HepG2 (cell line): Measurements from ENCODE around the gene GINM1. TPM values are rescaled to one million over a fixed set of nuclear protein-coding genes. Genes with fewer than 3 reads are reported as not detected.

Experiments used
- AHR ChIP-seq: IDR thresholded peaks from 2 replicates; pipeline ENCODE4 v1.6.1; 2018; ENCODE audit warnings: missing genetic modification reagents, missing compliant biosample characterization
- CENPX ChIP-seq: sonication (generic); formaldehyde crosslinking; IDR thresholded peaks from 2 replicates; pipeline ENCODE4 v1.9.0; 2021; ENCODE audit warnings: mild to moderate bottlenecking, missing genetic modification reagents, moderate library complexity
- DDIT3 ChIP-seq: sonication (generic); formaldehyde crosslinking; IDR thresholded peaks from 2 replicates; pipeline ENCODE4 v1.4.0; 2020; ENCODE audit warnings: mild to moderate bottlenecking, missing genetic modification reagents
- EZH2 ChIP-seq: conservative IDR thresholded peaks from 2 replicates; pipeline ENCODE4 v1.6.1; 2012; ENCODE audit warnings: mild to moderate bottlenecking, low read depth, low read length, moderate library complexity
- ISX ChIP-seq: sonication (generic); formaldehyde crosslinking; conservative IDR thresholded peaks from 2 replicates; pipeline ENCODE4 v1.5.0; 2020; ENCODE audit warnings: missing genetic modification reagents
- KAT2B ChIP-seq: fragments of 150-350 bp; IDR thresholded peaks from 2 replicates; pipeline ENCODE4 v1.6.1; 2014; ENCODE audit warnings: low read depth, low read length, borderline replicate concordance
- KDM4B ChIP-seq: sonication (generic); formaldehyde crosslinking; IDR thresholded peaks from 2 replicates; pipeline ENCODE4 v1.4.0; 2020; ENCODE audit warnings: missing genetic modification reagents
- NCOR1 ChIP-seq: fragments of 200-600 bp; sonication (generic); IDR thresholded peaks from 2 replicates; pipeline ENCODE4 v1.7.0; 2017; ENCODE audit warnings: antibody characterized with exemption, low read length, borderline replicate concordance
- RFXAP ChIP-seq: sonication (generic); formaldehyde crosslinking; IDR thresholded peaks from 2 replicates; pipeline ENCODE4 v1.4.0; 2020; ENCODE audit warnings: missing genetic modification reagents, borderline replicate concordance
- SIX4 ChIP-seq: sonication (generic); formaldehyde crosslinking; IDR thresholded peaks from 2 replicates; pipeline ENCODE4 v1.4.0; 2020; ENCODE audit warnings: missing genetic modification reagents
- SP1 ChIP-seq, 2 experiments: fragments of 450-650 bp in 1 of 2; sonication (generic) in 1 of 2; formaldehyde crosslinking in 1 of 2; IDR thresholded peaks; 2 replicates each; pipeline versions ENCODE4 v1.4.0 to v1.6.1; 2016 to 2020; ENCODE audit warnings: missing genetic modification reagents in 1 of 2
- ZNF235 ChIP-seq: sonication (generic); formaldehyde crosslinking; IDR thresholded peaks from 2 replicates; pipeline ENCODE4 v1.8.1; 2023; ENCODE audit warnings: mild to moderate bottlenecking, missing genetic modification reagents, borderline replicate concordance
- ZNF296 ChIP-seq: sonication (generic); formaldehyde crosslinking; conservative IDR thresholded peaks from 2 replicates; pipeline ENCODE4 v1.5.0; 2020; ENCODE audit warnings: mild to moderate bottlenecking, missing genetic modification reagents
- ZNF44 ChIP-seq: sonication (generic); formaldehyde crosslinking; IDR thresholded peaks from 2 replicates; pipeline ENCODE4 v1.5.1; 2020; ENCODE audit warnings: mild to moderate bottlenecking, missing genetic modification reagents
- polyA plus RNA-seq, 8 experiments: library from polyadenylated mRNA; depleted of rRNA in 3 of 8; stranded (reverse) in 7 of 8; unstranded in 1 of 8; fragments of >200 nt; fragmentation: Illumina TruSeq in 4 of 8; extraction: Trizol in 4 of 8; gene quantifications; 2 replicates each; pipeline versions ENCODE4 v1.2.1 to v1.2.3, GENCODE V29; 2011 to 2016; ENCODE audit warnings: low read depth in 4 of 8, missing spikeins in 1 of 8, mixed read lengths in 1 of 8; ENCODE audit not compliant: insufficient read depth in 1 of 8
- total RNA-seq, 5 experiments: library from RNA; depleted of rRNA; stranded (reverse); fragments of >200 nt; fragmentation: Illumina TruSeq; extraction: Trizol; gene quantifications; 2 replicates each; pipeline ENCODE4 v1.2.3, GENCODE V29; 2016; ENCODE audit warnings: low read depth in 1 of 5
- TF ChIP-seq, protein P1 (sequence below): sonication (generic); formaldehyde crosslinking; conservative IDR thresholded peaks from 2 replicates; pipeline ENCODE4 v1.8.0; 2022; ENCODE audit warnings: mild to moderate bottlenecking, moderate library complexity, missing genetic modification reagents
- TF ChIP-seq, protein P2 (sequence below): sonication (generic); formaldehyde crosslinking; IDR thresholded peaks from 2 replicates; pipeline ENCODE4 v1.4.0; 2020; ENCODE audit warnings: missing genetic modification reagents, borderline replicate concordance
- TF ChIP-seq, protein P3 (sequence below): IDR thresholded peaks from 2 replicates; pipeline ENCODE4 v1.6.1; 2018; ENCODE audit warnings: missing genetic modification reagents, mild to moderate bottlenecking, missing compliant biosample characterization
- TF ChIP-seq, protein P4 (sequence below): sonication (generic); formaldehyde crosslinking; IDR thresholded peaks from 2 replicates; pipeline ENCODE4 v1.5.1; 2020; ENCODE audit warnings: missing genetic modification reagents, mild to moderate bottlenecking, borderline replicate concordance
- TF ChIP-seq, protein P5 (sequence below): sonication (generic); formaldehyde crosslinking; IDR thresholded peaks from 2 replicates; pipeline ENCODE4 v1.4.0; 2020; ENCODE audit warnings: missing genetic modification reagents

GINM1 gene
- total and polyA plus RNA-seq, 2 of the 13 experiments (the other 11 are each of a cell fraction or from before 2014, with no cell fraction given): 19.4 to 27.5 TPM

- TF ChIP-seq, protein P1, sequence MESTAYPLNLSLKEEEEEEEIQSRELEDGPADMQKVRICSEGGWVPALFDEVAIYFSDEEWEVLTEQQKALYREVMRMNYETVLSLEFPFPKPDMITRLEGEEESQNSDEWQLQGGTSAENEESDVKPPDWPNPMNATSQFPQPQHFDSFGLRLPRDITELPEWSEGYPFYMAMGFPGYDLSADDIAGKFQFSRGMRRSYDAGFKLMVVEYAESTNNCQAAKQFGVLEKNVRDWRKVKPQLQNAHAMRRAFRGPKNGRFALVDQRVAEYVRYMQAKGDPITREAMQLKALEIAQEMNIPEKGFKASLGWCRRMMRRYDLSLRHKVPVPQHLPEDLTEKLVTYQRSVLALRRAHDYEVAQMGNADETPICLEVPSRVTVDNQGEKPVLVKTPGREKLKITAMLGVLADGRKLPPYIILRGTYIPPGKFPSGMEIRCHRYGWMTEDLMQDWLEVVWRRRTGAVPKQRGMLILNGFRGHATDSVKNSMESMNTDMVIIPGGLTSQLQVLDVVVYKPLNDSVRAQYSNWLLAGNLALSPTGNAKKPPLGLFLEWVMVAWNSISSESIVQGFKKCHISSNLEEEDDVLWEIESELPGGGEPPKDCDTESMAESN (CRISPR knock-in tag): peak; percentile 84; the same call in 1 of the 2 replicates
- TF ChIP-seq RFXAP (CRISPR knock-in tag) (peak; percentile 90; the same call in 1 of the 2 replicates), ZNF296 (CRISPR knock-in tag) (0 out of 2 replicates have a peak, but pooled peaks have one; percentile 56), NCOR1 (no peak; the same call in 1 of the 2 replicates), ZNF44 (peak; percentile 38; the same call in 1 of the 2 replicates), KDM4B (CRISPR knock-in tag) (peak; percentile 92; the same call in 1 of the 2 replicates), SP1 (IDR thresholded peaks at IDR 0.05) (no peak), SP1 (CRISPR knock-in tag; IDR thresholded peaks at IDR 0.05) (peak; percentile 94), CENPX (no peak), ZNF235 (CRISPR knock-in tag) (peak; percentile 93), ISX (CRISPR knock-in tag) (peak; percentile 45; the same call in 1 of the 2 replicates), KAT2B (no peak), DDIT3 (no peak; the same call in 1 of the 2 replicates), SIX4 (CRISPR knock-in tag) (0 out of 2 replicates have a peak, but pooled peaks have one; percentile 33), AHR (CRISPR knock-in tag) (peak; percentile 40; the same call in 1 of the 2 replicates), EZH2 (no peak)
- TF ChIP-seq, protein P2, sequence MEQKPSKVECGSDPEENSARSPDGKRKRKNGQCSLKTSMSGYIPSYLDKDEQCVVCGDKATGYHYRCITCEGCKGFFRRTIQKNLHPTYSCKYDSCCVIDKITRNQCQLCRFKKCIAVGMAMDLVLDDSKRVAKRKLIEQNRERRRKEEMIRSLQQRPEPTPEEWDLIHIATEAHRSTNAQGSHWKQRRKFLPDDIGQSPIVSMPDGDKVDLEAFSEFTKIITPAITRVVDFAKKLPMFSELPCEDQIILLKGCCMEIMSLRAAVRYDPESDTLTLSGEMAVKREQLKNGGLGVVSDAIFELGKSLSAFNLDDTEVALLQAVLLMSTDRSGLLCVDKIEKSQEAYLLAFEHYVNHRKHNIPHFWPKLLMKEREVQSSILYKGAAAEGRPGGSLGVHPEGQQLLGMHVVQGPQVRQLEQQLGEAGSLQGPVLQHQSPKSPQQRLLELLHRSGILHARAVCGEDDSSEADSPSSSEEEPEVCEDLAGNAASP (CRISPR knock-in tag): peak; percentile 82; the same call in 1 of the 2 replicates
- TF ChIP-seq, protein P3, sequence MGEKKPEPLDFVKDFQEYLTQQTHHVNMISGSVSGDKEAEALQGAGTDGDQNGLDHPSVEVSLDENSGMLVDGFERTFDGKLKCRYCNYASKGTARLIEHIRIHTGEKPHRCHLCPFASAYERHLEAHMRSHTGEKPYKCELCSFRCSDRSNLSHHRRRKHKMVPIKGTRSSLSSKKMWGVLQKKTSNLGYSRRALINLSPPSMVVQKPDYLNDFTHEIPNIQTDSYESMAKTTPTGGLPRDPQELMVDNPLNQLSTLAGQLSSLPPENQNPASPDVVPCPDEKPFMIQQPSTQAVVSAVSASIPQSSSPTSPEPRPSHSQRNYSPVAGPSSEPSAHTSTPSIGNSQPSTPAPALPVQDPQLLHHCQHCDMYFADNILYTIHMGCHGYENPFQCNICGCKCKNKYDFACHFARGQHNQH (CRISPR knock-in tag): peak; percentile 96
- TF ChIP-seq, protein P4, sequence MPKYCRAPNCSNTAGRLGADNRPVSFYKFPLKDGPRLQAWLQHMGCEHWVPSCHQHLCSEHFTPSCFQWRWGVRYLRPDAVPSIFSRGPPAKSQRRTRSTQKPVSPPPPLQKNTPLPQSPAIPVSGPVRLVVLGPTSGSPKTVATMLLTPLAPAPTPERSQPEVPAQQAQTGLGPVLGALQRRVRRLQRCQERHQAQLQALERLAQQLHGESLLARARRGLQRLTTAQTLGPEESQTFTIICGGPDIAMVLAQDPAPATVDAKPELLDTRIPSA (CRISPR knock-in tag): 0 out of 2 replicates have a peak, but pooled peaks have one; percentile 28
- TF ChIP-seq, protein P5, sequence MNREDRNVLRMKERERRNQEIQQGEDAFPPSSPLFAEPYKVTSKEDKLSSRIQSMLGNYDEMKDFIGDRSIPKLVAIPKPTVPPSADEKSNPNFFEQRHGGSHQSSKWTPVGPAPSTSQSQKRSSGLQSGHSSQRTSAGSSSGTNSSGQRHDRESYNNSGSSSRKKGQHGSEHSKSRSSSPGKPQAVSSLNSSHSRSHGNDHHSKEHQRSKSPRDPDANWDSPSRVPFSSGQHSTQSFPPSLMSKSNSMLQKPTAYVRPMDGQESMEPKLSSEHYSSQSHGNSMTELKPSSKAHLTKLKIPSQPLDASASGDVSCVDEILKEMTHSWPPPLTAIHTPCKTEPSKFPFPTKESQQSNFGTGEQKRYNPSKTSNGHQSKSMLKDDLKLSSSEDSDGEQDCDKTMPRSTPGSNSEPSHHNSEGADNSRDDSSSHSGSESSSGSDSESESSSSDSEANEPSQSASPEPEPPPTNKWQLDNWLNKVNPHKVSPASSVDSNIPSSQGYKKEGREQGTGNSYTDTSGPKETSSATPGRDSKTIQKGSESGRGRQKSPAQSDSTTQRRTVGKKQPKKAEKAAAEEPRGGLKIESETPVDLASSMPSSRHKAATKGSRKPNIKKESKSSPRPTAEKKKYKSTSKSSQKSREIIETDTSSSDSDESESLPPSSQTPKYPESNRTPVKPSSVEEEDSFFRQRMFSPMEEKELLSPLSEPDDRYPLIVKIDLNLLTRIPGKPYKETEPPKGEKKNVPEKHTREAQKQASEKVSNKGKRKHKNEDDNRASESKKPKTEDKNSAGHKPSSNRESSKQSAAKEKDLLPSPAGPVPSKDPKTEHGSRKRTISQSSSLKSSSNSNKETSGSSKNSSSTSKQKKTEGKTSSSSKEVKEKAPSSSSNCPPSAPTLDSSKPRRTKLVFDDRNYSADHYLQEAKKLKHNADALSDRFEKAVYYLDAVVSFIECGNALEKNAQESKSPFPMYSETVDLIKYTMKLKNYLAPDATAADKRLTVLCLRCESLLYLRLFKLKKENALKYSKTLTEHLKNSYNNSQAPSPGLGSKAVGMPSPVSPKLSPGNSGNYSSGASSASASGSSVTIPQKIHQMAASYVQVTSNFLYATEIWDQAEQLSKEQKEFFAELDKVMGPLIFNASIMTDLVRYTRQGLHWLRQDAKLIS (CRISPR knock-in tag): no peak
These were observed 20.3 kb upstream of the GINM1 start, which contains the start of gene PPIL4 (continued) for GRCh38 chr6:149545754-149546471.
